Caco-2 (cell line): ENCODE measurements around the gene EIF2D. TPM values are rescaled to one million over a fixed set of nuclear protein-coding genes. Genes with fewer than 3 reads are reported as not detected.

Experiments used
- BruUV-seq: library from RNA; stranded (reverse); fragments of 400-500 nt; replicated peaks from 2 replicates; lab custom pipeline; 2021; lab: Mats Ljungman, UMichigan
- CTCF ChIA-PET: fragments of 300-600 bp; sonication (Branson Sonifier 250); formaldehyde crosslinking; loops from one replicate; lab custom pipeline; 2022; ENCODE audit warnings: antibody characterized with exemption; lab: Charles Lee
- POLR2A ChIA-PET: fragments of 300-600 bp; sonication (Branson Sonifier 250); formaldehyde crosslinking; loops from one replicate; lab custom pipeline; 2022; ENCODE audit warnings: antibody characterized with exemption; lab: Charles Lee
- DNase-seq, 2 experiments: peaks; one replicate each; pipeline versions ENCODE4 v3.0.0 to v3.0.0-alpha.2; 2020 to 2022
- H3K27me3 ChIP-seq: replicated peaks from 2 replicates; pipeline ENCODE4 v1.6.0; 2011; ENCODE audit warnings: low read length; ENCODE audit not compliant: control insufficient read depth, insufficient read depth
- H3K36me3 ChIP-seq: 2 replicates; pipeline ENCODE4 v1.5.1; 2011; ENCODE audit warnings: low read length; ENCODE audit not compliant: control insufficient read depth, insufficient read depth
- H3K4me1 ChIP-seq: fragments of 250-450 bp; sonication (Bioruptor Pico); 2 replicates; pipeline ENCODE4 v1.5.1; 2020; ENCODE audit warnings: mild to moderate bottlenecking
- H3K4me3 ChIP-seq: 2 replicates; pipeline ENCODE4 v1.5.1; 2011; ENCODE audit warnings: low read depth, mild to moderate bottlenecking, control low read depth, low read length
- H3K9me3 ChIP-seq: fragments of 250-450 bp; sonication (Bioruptor Pico); 2 replicates; pipeline ENCODE4 v1.5.1; 2020; ENCODE audit warnings: mild to moderate bottlenecking, moderate library complexity
- H3K27ac Mint-ChIP-seq: one replicate; pipeline ENCODE4 v1.8.0; 2022; ENCODE audit warnings: mixed read lengths; ENCODE audit not compliant: unreplicated experiment
- H3K27me3 Mint-ChIP-seq: one replicate; pipeline ENCODE4 v1.8.0; 2022; ENCODE audit warnings: mixed read lengths; ENCODE audit not compliant: insufficient read depth, unreplicated experiment
- H3K36me3 Mint-ChIP-seq: one replicate; pipeline ENCODE4 v1.8.0; 2022; ENCODE audit warnings: mild to moderate bottlenecking, mixed read lengths; ENCODE audit not compliant: insufficient read depth, unreplicated experiment
- H3K4me1 Mint-ChIP-seq: one replicate; pipeline ENCODE4 v1.8.0; 2022; ENCODE audit warnings: low read depth, mixed read lengths; ENCODE audit not compliant: unreplicated experiment
- H3K4me3 Mint-ChIP-seq: one replicate; pipeline ENCODE4 v1.8.0; 2022; ENCODE audit warnings: mild to moderate bottlenecking, moderate library complexity, mixed read lengths; ENCODE audit not compliant: unreplicated experiment
- H3K9me3 Mint-ChIP-seq: one replicate; pipeline ENCODE4 v1.8.0; 2022; ENCODE audit warnings: mixed read lengths; ENCODE audit not compliant: unreplicated experiment
- intact Hi-C: fragments of 100-400 bp; cut with micrococcal nuclease; formaldehyde crosslinking; loops from one replicate; pipeline ENCODE4 v1.10.0; 2022; ENCODE audit not compliant: unreplicated experiment
- total RNA-seq: library from RNA; stranded (reverse); gene quantifications from 2 replicates; pipeline ENCODE4 v1.2.3, GENCODE V29; 2022
- TF ChIP-seq, protein P1 (sequence below), 2 experiments: fragments of 200-600 bp in 1 of 2; IDR thresholded peaks; 1 replicate in 1 of 2; 2 replicates in 1 of 2; pipeline versions ENCODE4 v1.5.1 to v1.8.0; 2011 to 2022; ENCODE audit warnings: antibody characterized with exemption in 1 of 2, control low read depth in 1 of 2, inconsistent platforms in 1 of 2, low read depth in 1 of 2, low read length in 1 of 2, mild to moderate bottlenecking in 1 of 2, moderate library complexity in 1 of 2; ENCODE audit not compliant: insufficient read depth in 1 of 2, severe bottlenecking in 1 of 2, unreplicated experiment in 1 of 2

EIF2D gene
- total RNA-seq, 1 experiment from 2014 or later, result 37.9 TPM

DNA sequence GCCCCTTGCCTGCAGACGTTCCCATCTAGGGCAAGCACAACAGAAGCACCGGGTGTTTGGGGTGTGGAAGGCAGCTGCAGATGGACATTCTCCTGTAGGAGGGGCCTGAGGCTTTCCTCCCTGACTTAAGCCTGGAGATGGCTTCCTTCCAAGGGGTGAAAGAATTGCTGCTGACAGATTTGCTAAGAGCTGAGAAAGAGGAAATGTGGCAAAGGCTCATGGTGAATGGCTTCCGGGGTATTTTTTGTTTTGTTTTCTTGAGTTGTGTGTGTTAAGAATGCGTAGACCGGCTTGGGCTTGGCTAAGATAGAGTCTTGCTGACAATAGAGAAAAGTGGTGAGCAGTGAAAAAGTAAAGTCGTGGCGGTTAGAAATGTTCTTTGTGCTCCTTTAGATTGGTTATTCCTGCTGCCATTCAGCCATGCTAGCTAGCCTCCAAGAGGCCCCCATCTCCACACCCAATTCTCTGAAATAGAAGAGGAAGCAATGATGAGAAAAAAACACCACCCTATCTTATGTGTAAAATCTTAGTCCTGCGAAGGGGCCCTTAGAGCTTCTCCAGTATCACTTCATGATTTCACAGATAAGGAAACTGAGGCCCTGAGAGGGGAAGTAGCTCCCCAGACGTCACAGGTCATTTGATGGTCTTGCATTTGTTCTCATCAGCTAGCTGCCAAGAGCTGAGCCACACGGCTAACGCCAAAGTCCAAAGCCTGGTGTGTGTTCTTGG lies 36.9 kb downstream of the EIF2D start:
- Histone ChIP-seq H3K4me1 (no peaks in the 10 kb centered on the region), H3K36me3 (no peaks in the 10 kb centered on the region), H3K27me3 (no peaks in the 10 kb centered on the region), H3K4me3 (no peak overlapping the region), H3K9me3 (no peaks in the 10 kb centered on the region)
- Mint-ChIP-seq H3K36me3 (no peaks in the 10 kb centered on the region), H3K4me1 (no peaks in the 10 kb centered on the region), H3K27ac (no peak overlapping the region), H3K4me3 (no peak overlapping the region), H3K27me3 (peaks cover 9% of the 10 kb centered on the region), H3K9me3 (no peaks in the 10 kb centered on the region)
- ChIA-PET POLR2A (no interaction called here), CTCF (no interaction called here)
- TF ChIP-seq, protein P1, sequence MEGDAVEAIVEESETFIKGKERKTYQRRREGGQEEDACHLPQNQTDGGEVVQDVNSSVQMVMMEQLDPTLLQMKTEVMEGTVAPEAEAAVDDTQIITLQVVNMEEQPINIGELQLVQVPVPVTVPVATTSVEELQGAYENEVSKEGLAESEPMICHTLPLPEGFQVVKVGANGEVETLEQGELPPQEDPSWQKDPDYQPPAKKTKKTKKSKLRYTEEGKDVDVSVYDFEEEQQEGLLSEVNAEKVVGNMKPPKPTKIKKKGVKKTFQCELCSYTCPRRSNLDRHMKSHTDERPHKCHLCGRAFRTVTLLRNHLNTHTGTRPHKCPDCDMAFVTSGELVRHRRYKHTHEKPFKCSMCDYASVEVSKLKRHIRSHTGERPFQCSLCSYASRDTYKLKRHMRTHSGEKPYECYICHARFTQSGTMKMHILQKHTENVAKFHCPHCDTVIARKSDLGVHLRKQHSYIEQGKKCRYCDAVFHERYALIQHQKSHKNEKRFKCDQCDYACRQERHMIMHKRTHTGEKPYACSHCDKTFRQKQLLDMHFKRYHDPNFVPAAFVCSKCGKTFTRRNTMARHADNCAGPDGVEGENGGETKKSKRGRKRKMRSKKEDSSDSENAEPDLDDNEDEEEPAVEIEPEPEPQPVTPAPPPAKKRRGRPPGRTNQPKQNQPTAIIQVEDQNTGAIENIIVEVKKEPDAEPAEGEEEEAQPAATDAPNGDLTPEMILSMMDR (IDR thresholded peaks at IDR 0.05; ENCODE audit: insufficient read depth in 1 of 2, low read depth in 1 of 2, low read length in 1 of 2, severe bottlenecking in 1 of 2, unreplicated experiment in 1 of 2), result no peak
- DNase-seq, result no peak
- BruUV-seq, result no TSS peak
- intact Hi-C loops, result no loop called here

DNA sequence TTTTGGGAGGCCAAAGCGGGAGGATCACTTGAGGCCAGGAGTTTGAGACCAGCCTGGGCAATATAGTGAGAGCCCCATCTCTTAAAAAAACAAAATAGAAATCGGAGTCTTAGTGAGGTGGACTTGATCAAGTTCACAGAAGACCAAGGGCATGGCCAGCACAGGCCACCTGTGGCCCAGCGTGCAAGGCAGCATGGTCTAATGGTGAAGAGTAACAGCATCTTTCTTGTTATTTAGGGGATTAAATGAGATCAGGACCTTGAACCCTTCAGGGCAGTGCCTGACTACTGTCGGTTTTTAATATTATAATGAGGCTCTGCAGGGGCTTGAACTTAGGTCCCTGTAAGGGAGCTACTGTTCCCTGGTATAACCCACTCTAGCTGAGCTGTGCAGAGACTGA lies 38.5 kb downstream of the EIF2D start:
- POLR2A ChIA-PET, result no interaction called here
- BruUV-seq, result no TSS peak

DNA sequence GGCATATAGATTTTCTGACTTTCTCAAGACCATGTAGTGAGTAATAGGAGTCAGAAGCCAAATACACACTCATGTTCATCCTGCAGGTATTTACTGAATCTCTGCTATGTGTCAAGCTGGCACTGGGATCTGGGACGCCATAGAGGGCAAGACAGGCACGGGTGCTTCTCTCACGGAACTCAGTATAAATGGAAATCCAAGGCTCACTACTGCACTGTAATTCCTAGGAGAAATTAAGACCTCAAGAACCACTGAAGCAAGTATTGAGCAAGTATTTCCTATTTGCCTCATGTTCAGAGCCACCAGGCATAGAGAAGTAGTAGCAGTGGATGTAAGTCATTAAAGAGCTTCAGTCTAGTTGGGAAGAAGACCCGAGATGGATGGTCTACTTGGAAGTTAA lies 38.9 kb downstream of the EIF2D start:
- no peaks in the 10 kb centered on the region for H3K36me3 Mint-ChIP-seq

More for the DNA sequence above, 38.5 kb downstream of the EIF2D start:
- CTCF ChIA-PET, result no interaction called here
- TF ChIP-seq, protein P1 (IDR thresholded peaks at IDR 0.05; ENCODE audit: insufficient read depth in 1 of 2, low read depth in 1 of 2, low read length in 1 of 2, severe bottlenecking in 1 of 2, unreplicated experiment in 1 of 2), result no peak
- Mint-ChIP-seq H3K9me3 (no peaks in the 10 kb centered on the region), H3K36me3 (no peaks in the 10 kb centered on the region), H3K4me3 (no peak overlapping the region), H3K27ac (no peak overlapping the region), H3K27me3 (peaks cover 9% of the 10 kb centered on the region), H3K4me1 (no peaks in the 10 kb centered on the region)
- Histone ChIP-seq H3K36me3 (no peaks in the 10 kb centered on the region), H3K4me3 (no peak overlapping the region), H3K9me3 (no peaks in the 10 kb centered on the region), H3K4me1 (no peaks in the 10 kb centered on the region), H3K27me3 (no peaks in the 10 kb centered on the region)
- DNase-seq, result no peak
- intact Hi-C loops, result no loop called here

More for the DNA sequence above, 38.9 kb downstream of the EIF2D start:
- H3K4me3 Mint-ChIP-seq, result no peak overlapping the region
- H3K27me3 Mint-ChIP-seq, result peaks cover 8% of the 10 kb centered on the region
- BruUV-seq, result no TSS peak
- no peaks in the 10 kb centered on the region for H3K9me3 ChIP-seq
- H3K36me3 ChIP-seq, result no peaks in the 10 kb centered on the region; the same call in 1 of the 2 replicates
- intact Hi-C loops, result no loop called here
- TF ChIP-seq, protein P1 (IDR thresholded peaks at IDR 0.05; ENCODE audit: insufficient read depth in 1 of 2, low read depth in 1 of 2, low read length in 1 of 2, severe bottlenecking in 1 of 2, unreplicated experiment in 1 of 2), result no peak
- no peak overlapping the region for H3K4me3 ChIP-seq
- no peaks in the 10 kb centered on the region for H3K27me3 ChIP-seq
- no peaks in the 10 kb centered on the region for H3K9me3 Mint-ChIP-seq
- CTCF ChIA-PET, result no interaction called here
- no peaks in the 10 kb centered on the region for H3K4me1 Mint-ChIP-seq
- H3K4me1 ChIP-seq, result no peaks in the 10 kb centered on the region
- POLR2A ChIA-PET, result no interaction called here
- no peak for DNase-seq
- no peak overlapping the region for H3K27ac Mint-ChIP-seq
